Left lung (tissue), 10 donors: Measurements from ENCODE around the gene BICC1. TPM values are rescaled to one million over a fixed set of nuclear protein-coding genes. Genes with fewer than 3 reads are reported as not detected.
"Not testable (repeated sequence)": the region's sequence is repeated elsewhere in the genome, so short reads cannot be mapped to it uniquely, and the experiment has no call there.

Experiments
- ATAC-seq: fragments of 200-7000 bp; cut with Tn5 transposase; one replicate; pipeline ENCODE4 v1.9.1; 2020; ENCODE audit warnings: moderate library complexity
- DNase-seq, 4 donors: peaks; one replicate each; pipeline ENCODE4 v3.0.0-alpha.2; 2013 to 2020
- H3K27ac ChIP-seq, 2 donors: fragments of 200-600 bp; sonication (generic) in 1 of 2; one replicate each; pipeline versions ENCODE4 v1.5.0 to v1.8.0; 2020 to 2021
- H3K27me3 ChIP-seq, 2 donors: fragments of 200-600 bp; sonication (generic) in 1 of 2; one replicate each; pipeline versions ENCODE4 v1.5.0 to v1.8.0; 2020 to 2021
- H3K36me3 ChIP-seq, 2 donors: fragments of 200-600 bp; sonication (generic) in 1 of 2; one replicate each; pipeline versions ENCODE4 v1.5.0 to v1.8.0; 2020 to 2021
- H3K4me1 ChIP-seq, 2 donors: fragments of 200-600 bp; one replicate each; pipeline ENCODE4 v1.8.0; 2021
- H3K4me3 ChIP-seq, 2 donors: fragments of 200-600 bp; sonication (generic) in 1 of 2; one replicate each; pipeline versions ENCODE4 v1.5.0 to v1.8.0; 2020 to 2021; ENCODE audit warnings: mild to moderate bottlenecking in 1 of 2
- H3K9me3 ChIP-seq, 2 donors: fragments of 200-600 bp; sonication (generic) in 1 of 2; one replicate each; pipeline versions ENCODE4 v1.5.0 to v1.8.0; 2020 to 2021
- CTCF ChIP-seq, 2 donors: fragments of 200-600 bp; sonication (generic) in 1 of 2; IDR thresholded peaks; one replicate each; pipeline versions ENCODE4 v1.5.0 to v1.8.0; 2021; ENCODE audit warnings: antibody characterized with exemption in 2 of 2
- intact Hi-C, 2 donors: fragments of 100-400 bp; cut with DNase I; formaldehyde crosslinking; loops; one replicate each; pipeline versions ENCODE4 v1.11.2 to v1.14.2; 2022
- polyA plus RNA-seq, 6 donors: library from polyadenylated mRNA; unstranded; fragments of 120-200 nt; gene quantifications; one replicate each; pipeline ENCODE4 v1.2.1, GENCODE V29; 2013; ENCODE audit not compliant: insufficient read length in 6 of 6
- total RNA-seq, 2 donors: library from RNA; stranded (reverse); fragmentation: NEBNext Ultra II Directional; extraction: Animal tissue kit (Norgen Biotek cat#: 25700); gene quantifications; one replicate each; pipeline ENCODE4 v1.2.1, GENCODE V29; 2021
- donor health status: DM: no; HTN: yes; CAD: no.
- donor health status: DM: no; HTN: no; CAD: no.

Gene BICC1
- total and polyA plus RNA-seq, 8 donors = 10.9 to 47.4 (median 37.1) TPM

GRCh38 chr10:58593008-58593407 is 80.3 kb downstream of the BICC1 start:
- Histone ChIP-seq H3K27ac (no peak overlapping the region), H3K36me3 (no peaks in the 10 kb centered on the region), H3K27me3 (no peaks in the 10 kb centered on the region), H3K9me3 (peaks cover 0 to 9% of the 10 kb centered on the region in 2 donors), H3K4me1 (peaks cover 6 to 9% of the 10 kb centered on the region in 2 donors), H3K4me3 (no peak overlapping the region)
- intact Hi-C loops = no loop called here
- ATAC-seq (no peak), DNase-seq (no peak)
- no peak for TF ChIP-seq CTCF (IDR thresholded peaks at IDR 0.05)

- intact Hi-C loops, H3K27ac ChIP-seq, H3K36me3 ChIP-seq, ATAC-seq, H3K4me3 ChIP-seq, H3K27me3 ChIP-seq, H3K4me1 ChIP-seq, DNase-seq: not testable (repeated sequence)
- H3K9me3 ChIP-seq = peaks cover 0 to 11% of the 10 kb centered on the region in 2 donors
Observed at GRCh38 chr10:58597211-58597610, 84.5 kb downstream of the BICC1 start.

- intact Hi-C loops = no loop called here
- Histone ChIP-seq H3K9me3 (peaks cover 0 to 11% of the 10 kb centered on the region in 2 donors), H3K36me3 (no peaks in the 10 kb centered on the region), H3K27ac (no peak overlapping the region), H3K4me3 (no peak overlapping the region), H3K4me1 (no peaks in the 10 kb centered on the region), H3K27me3 (no peaks in the 10 kb centered on the region)
- ATAC-seq (no peak), DNase-seq (no peak)
- TF ChIP-seq CTCF (IDR thresholded peaks at IDR 0.05) = no peak
Observed at GRCh38 chr10:58599927-58600553, 87.4 kb downstream of the BICC1 start.

- no peak for DNase-seq
- H3K4me3 ChIP-seq = no peak overlapping the region
- H3K9me3 ChIP-seq = no peaks in the 10 kb centered on the region
- no peak overlapping the region for H3K27ac ChIP-seq
- no peak for TF ChIP-seq CTCF (IDR thresholded peaks at IDR 0.05)
- ATAC-seq = no peak
- H3K4me1 ChIP-seq = no peaks in the 10 kb centered on the region
- intact Hi-C loops = no loop called here
- H3K27me3 ChIP-seq = no peaks in the 10 kb centered on the region
- no peaks in the 10 kb centered on the region for H3K36me3 ChIP-seq
Observed at GRCh38 chr10:58608351-58608750, 95.7 kb downstream of the BICC1 start.

GRCh38 chr10:58608826-58609531 is 96.3 kb downstream of the BICC1 start:
- H3K4me1 ChIP-seq = no peaks in the 10 kb centered on the region
- no peak for ATAC-seq
- TF ChIP-seq CTCF (IDR thresholded peaks at IDR 0.05) = no peak
- H3K36me3 ChIP-seq = no peaks in the 10 kb centered on the region
- H3K4me3 ChIP-seq = no peak overlapping the region
- intact Hi-C loops = no loop called here
- H3K27ac ChIP-seq = no peak overlapping the region
- no peaks in the 10 kb centered on the region for H3K27me3 ChIP-seq
- no peaks in the 10 kb centered on the region for H3K9me3 ChIP-seq
- no peak for DNase-seq
